GM12892 (cell line): ENCODE measurements around the gene HSD11B2.

Source experiments
- POLR2A ChIP-seq: IDR thresholded peaks from 2 replicates; pipeline ENCODE4 v1.6.1; 2011; ENCODE audit warnings: low read depth, low read length, control low read depth
- POLR2AphosphoS5 ChIP-seq: IDR thresholded peaks from 2 replicates; pipeline ENCODE4 v1.6.1; 2011; ENCODE audit warnings: low read depth, low read length, control low read depth
- TAF1 ChIP-seq: IDR thresholded peaks from 2 replicates; pipeline ENCODE4 v1.6.1; 2011; ENCODE audit warnings: low read depth, mild to moderate bottlenecking, control low read depth, low read length, borderline replicate concordance

DNA sequence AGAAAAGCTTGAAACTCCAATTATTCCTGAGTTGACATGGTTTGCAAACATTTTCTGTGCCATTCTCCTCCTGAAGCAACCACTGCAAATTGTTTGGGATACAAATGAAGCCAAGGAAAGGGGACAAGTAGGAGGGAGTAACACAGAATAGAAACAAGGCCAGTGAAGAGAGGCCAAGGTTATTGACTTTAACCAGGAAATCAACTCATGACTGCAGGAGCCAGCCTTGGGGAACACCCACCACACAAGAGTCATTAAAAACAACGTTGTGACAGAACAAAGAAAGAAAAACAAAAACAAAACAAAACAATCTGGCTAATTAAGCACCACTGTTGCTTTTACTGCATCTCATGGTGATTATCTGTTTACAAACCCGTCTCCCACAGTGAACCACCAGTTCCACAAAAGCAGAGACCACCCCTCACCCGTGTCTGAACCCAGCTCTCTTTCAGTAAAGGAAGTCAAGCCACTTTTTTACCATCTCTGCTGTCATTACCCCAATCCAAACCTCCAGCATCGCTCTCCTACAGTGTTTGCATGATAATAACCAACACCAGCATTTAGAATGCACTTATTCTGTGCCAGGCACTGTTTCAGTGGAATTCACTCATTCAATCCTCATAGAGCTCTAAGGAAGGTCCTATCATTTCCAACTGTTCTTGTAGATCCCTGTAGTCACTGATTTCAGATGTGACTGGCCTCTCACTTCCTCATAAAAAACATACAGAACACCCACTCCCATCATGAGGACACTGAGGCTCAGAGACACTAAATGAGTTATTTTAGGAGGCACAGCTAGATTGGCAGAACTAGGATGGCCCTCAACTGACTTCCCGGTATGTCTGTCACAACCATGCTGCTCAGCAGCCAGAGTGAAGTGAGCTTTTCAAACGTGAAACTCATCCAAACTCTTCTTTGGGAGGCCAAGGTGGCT lies 16.7 kb upstream of the HSD11B2 start:
- TF ChIP-seq POLR2AphosphoS5 (no peak), POLR2A (no peak), TAF1 (no peak)
